Panc1 (cell line): ENCODE results near the gene ZFAND3. TPM values are rescaled to one million over a fixed set of nuclear protein-coding genes. Genes with fewer than 3 reads are reported as not detected.

Experiments
- ATAC-seq: fragments of 200-7000 bp; cut with Tn5 transposase; 2 replicates; pipeline ENCODE4 v1.9.1; 2020; ENCODE audit warnings: mild to moderate bottlenecking, moderate library complexity
- BruUV-seq: library from RNA; stranded (reverse); fragments of 400-500 nt; replicated peaks from 2 replicates; lab custom pipeline; 2021; lab: Mats Ljungman, UMichigan
- CTCF ChIA-PET: fragments of 300-600 bp; sonication (Branson Sonifier 250); formaldehyde crosslinking; loops from one replicate; lab custom pipeline; 2022; ENCODE audit warnings: antibody characterized with exemption; lab: Charles Lee
- POLR2A ChIA-PET: fragments of 300-600 bp; sonication (Branson Sonifier 250); formaldehyde crosslinking; loops from one replicate; lab custom pipeline; 2022; ENCODE audit warnings: antibody characterized with exemption; lab: Charles Lee
- DNase-seq: peaks from one replicate; pipeline ENCODE4 v3.0.0-alpha.2; 2010; ENCODE audit warnings: low read depth, low spot score
- H3K27ac ChIP-seq: 2 replicates; pipeline ENCODE4 v1.5.1; 2011; ENCODE audit warnings: mild to moderate bottlenecking, low read length, inconsistent platforms
- H3K27me3 ChIP-seq: fragments of 200-500 bp; sonication (Bioruptor generic); 2 replicates; pipeline ENCODE4 v1.6.0; 2014; ENCODE audit warnings: low read length, inconsistent platforms; ENCODE audit not compliant: control insufficient read depth, insufficient read depth
- H3K36me3 ChIP-seq: fragments of 200-500 bp; sonication (Bioruptor generic); 2 replicates; pipeline ENCODE4 v1.5.1; 2014; ENCODE audit warnings: inconsistent platforms, mild to moderate bottlenecking, low read length, moderate library complexity; ENCODE audit not compliant: control insufficient read depth, insufficient read depth
- H3K4me1 ChIP-seq: 2 replicates; pipeline ENCODE4 v1.5.1; 2011; ENCODE audit warnings: inconsistent platforms, mild to moderate bottlenecking, low read length, moderate library complexity; ENCODE audit not compliant: control insufficient read depth, insufficient read depth
- H3K4me3 ChIP-seq, 2 experiments: 2 replicates each; pipeline ENCODE4 v1.5.1; 2011 to 2012; ENCODE audit warnings: low read depth in 2 of 2, low read length in 2 of 2, mild to moderate bottlenecking in 2 of 2, inconsistent platforms in 1 of 2, moderate library complexity in 1 of 2
- H3K9me3 ChIP-seq: fragments of 200-500 bp; sonication (Bioruptor generic); 2 replicates; pipeline ENCODE4 v1.5.1; 2014; ENCODE audit warnings: low read depth, mild to moderate bottlenecking, inconsistent platforms, low read length, moderate library complexity; ENCODE audit not compliant: control insufficient read depth, insufficient read depth
- CTCF ChIP-seq: fragments of 450-650 bp; IDR thresholded peaks from 2 replicates; pipeline ENCODE4 v1.5.1; 2017; ENCODE audit warnings: mild to moderate bottlenecking
- POLR2AphosphoS5 ChIP-seq: IDR thresholded peaks from 2 replicates; pipeline ENCODE4 v1.6.1; 2012; ENCODE audit warnings: mild to moderate bottlenecking, low read depth, low read length, moderate library complexity
- REST ChIP-seq, 2 experiments: IDR thresholded peaks; 2 replicates each; pipeline ENCODE4 v1.6.1; 2011 to 2012; ENCODE audit warnings: low read depth in 2 of 2, control low read depth in 1 of 2, low read length in 1 of 2, mild to moderate bottlenecking in 1 of 2, moderate library complexity in 1 of 2; ENCODE audit not compliant: insufficient read depth in 1 of 2
- SIN3A ChIP-seq: IDR thresholded peaks from 2 replicates; pipeline ENCODE4 v1.6.1; 2012; ENCODE audit warnings: low read depth, mild to moderate bottlenecking, low read length, moderate library complexity, borderline replicate concordance; ENCODE audit not compliant: insufficient read depth
- TCF7L2 ChIP-seq: IDR thresholded peaks from 2 replicates; pipeline ENCODE4 v1.6.1; 2011; ENCODE audit warnings: mild to moderate bottlenecking, low read depth, low read length, inconsistent platforms
- in situ Hi-C: cut with HindIII; loops from 2 replicates; pipeline ENCODE4 v1.10.0; 2016; ENCODE audit warnings: low sequenced_read_pairs, low pct_unique_long_range_greater_than_20kb
- intact Hi-C: fragments of 100-400 bp; cut with micrococcal nuclease; formaldehyde crosslinking; loops from one replicate; pipeline ENCODE4 v1.10.0; 2022; ENCODE audit not compliant: unreplicated experiment
- total RNA-seq: library from RNA; stranded (reverse); gene quantifications from one replicate; pipeline ENCODE4 v1.2.1, GENCODE V29; 2021; ENCODE audit not compliant: unreplicated experiment

The ZFAND3 gene
- total RNA-seq, 1 experiment from 2014 or later: 95.9 TPM

DNA sequence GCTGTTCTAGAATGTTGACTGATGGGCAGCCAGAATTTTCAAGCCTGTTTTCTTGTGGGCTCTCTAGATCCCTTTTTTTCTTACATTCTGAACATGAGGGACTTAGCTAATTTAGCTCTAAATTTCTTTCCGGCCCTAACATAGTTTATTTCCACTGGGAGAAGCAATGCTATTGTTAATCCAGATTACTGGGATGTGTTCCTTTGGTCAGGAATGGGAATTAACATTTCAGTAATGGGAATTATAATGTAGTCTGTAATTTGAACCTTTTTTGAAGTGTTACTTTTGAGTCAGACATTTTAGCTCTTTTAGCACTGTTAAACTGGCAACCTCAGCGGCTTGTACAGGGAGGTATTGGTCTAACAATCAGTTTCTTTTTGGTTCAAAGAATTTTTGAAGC lies 7.5 kb downstream of the ZFAND3 start:
- DNase-seq: no peak
- no peak for TF ChIP-seq CTCF
- no peak for TF ChIP-seq REST (IDR thresholded peaks at IDR 0.05; ENCODE audit: insufficient read depth in 1 of 2, low read depth in 2 of 2, low read length in 1 of 2)
- no peak for TF ChIP-seq SIN3A
- TF ChIP-seq TCF7L2: no peak
- TF ChIP-seq POLR2AphosphoS5: no peak
- BruUV-seq: no TSS peak
- Histone ChIP-seq H3K4me1 (peaks cover 33% of the 10 kb centered on the region), H3K4me3 (no peak overlapping the region), H3K27ac (no peak overlapping the region), H3K36me3 (no peaks in the 10 kb centered on the region), H3K27me3 (no peaks in the 10 kb centered on the region), H3K9me3 (no peaks in the 10 kb centered on the region)
- in situ Hi-C loops (no loop called here), intact Hi-C loops (no loop called here)
- ChIA-PET POLR2A (no interaction called here), CTCF (interaction anchor here (0.6 kb wide), 1 partner anchor 196 kb away, joined by 3 read pairs; no protein-coding TSS in a partner anchor)
- no peak for ATAC-seq

GRCh38 chr6:37827603-37828265 lies 8.2 kb downstream of the ZFAND3 start:
- no TSS peak for BruUV-seq
- in situ Hi-C loops: no loop called here
- ChIA-PET CTCF (no interaction called here), POLR2A (no interaction called here)
- no peak overlapping the region for H3K4me3 ChIP-seq
- peaks cover 26% of the 10 kb centered on the region for H3K4me1 ChIP-seq
- no peaks in the 10 kb centered on the region for H3K36me3 ChIP-seq
- TF ChIP-seq CTCF (no peak), POLR2AphosphoS5 (no peak), SIN3A (no peak), REST (IDR thresholded peaks at IDR 0.05; ENCODE audit: insufficient read depth in 1 of 2, low read depth in 2 of 2, low read length in 1 of 2) (no peak), TCF7L2 (no peak)
- ATAC-seq (no peak), DNase-seq (no peak)
- H3K27me3 ChIP-seq: no peaks in the 10 kb centered on the region
- H3K9me3 ChIP-seq: no peaks in the 10 kb centered on the region
- no peak overlapping the region for H3K27ac ChIP-seq
- intact Hi-C loops: no loop called here
